ENCODE data around the gene DOLPP1.

DNA sequence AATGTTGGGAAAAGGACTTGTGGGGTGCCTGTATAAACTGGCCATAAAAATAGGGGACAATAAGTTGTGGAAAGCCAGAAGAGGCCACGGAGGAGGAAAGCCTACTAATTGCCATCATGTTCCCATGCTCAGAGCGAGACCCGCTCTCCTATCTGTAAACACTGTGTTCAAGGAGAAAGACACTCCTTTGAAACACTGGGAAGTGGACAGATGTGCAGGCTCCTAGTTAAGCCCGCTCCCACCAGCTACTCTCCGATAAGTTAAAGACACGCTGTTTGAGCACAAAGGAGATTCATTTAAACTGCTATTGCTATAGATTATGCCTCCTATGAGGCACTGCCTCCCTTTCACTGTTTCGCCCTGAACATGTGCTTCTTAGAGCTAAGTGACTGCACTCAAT lies 20.4 kb downstream of the DOLPP1 start:
- TF ChIP-seq, protein P1, sequence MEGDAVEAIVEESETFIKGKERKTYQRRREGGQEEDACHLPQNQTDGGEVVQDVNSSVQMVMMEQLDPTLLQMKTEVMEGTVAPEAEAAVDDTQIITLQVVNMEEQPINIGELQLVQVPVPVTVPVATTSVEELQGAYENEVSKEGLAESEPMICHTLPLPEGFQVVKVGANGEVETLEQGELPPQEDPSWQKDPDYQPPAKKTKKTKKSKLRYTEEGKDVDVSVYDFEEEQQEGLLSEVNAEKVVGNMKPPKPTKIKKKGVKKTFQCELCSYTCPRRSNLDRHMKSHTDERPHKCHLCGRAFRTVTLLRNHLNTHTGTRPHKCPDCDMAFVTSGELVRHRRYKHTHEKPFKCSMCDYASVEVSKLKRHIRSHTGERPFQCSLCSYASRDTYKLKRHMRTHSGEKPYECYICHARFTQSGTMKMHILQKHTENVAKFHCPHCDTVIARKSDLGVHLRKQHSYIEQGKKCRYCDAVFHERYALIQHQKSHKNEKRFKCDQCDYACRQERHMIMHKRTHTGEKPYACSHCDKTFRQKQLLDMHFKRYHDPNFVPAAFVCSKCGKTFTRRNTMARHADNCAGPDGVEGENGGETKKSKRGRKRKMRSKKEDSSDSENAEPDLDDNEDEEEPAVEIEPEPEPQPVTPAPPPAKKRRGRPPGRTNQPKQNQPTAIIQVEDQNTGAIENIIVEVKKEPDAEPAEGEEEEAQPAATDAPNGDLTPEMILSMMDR (IDR thresholded peaks at IDR 0.05; ENCODE audit: low read depth, low read length) = no peak
- TF ChIP-seq EZH2phosphoT487 (IDR thresholded peaks at IDR 0.05; ENCODE audit: low read depth) = no peak

Measured in OCI-LY3 (cell line).